Measurements from ENCODE around the gene CALML3.
"Not testable (repeated sequence)": the region's sequence is repeated elsewhere in the genome, so short reads cannot be mapped to it uniquely, and the experiment has no call there.

Gene CALML3

GRCh38 chr10:5559022-5559421 is 34.3 kb downstream of the CALML3 start:
- not testable (repeated sequence) for DNase-seq

- DNase-seq: no peak
These were observed 34.9 kb downstream of the CALML3 start for GRCh38 chr10:5559642-5560141.

GRCh38 chr10:5560142-5560816 is 35.5 kb downstream of the CALML3 start:
- DNase-seq: no peak

- DNase-seq: peak; percentile 10
These were observed 36.3 kb downstream of the CALML3 start for GRCh38 chr10:5560817-5561703.

GRCh38 chr10:5561704-5562645 is 37.2 kb downstream of the CALML3 start:
- peak; percentile 4 for DNase-seq

- peak; percentile 10 for DNase-seq
These were observed 38.7 kb downstream of the CALML3 start for GRCh38 chr10:5563321-5563961.

GRCh38 chr10:5563991-5564536 is 39.3 kb downstream of the CALML3 start:
- DNase-seq: peak; percentile 33

GRCh38 chr10:5564537-5565204 is 39.9 kb downstream of the CALML3 start:
- peak; percentile 11 for DNase-seq

- peak; percentile 10 for DNase-seq
These were observed 40.4 kb downstream of the CALML3 start for GRCh38 chr10:5565205-5565545.

- DNase-seq: peak; percentile 8
These were observed 41.2 kb downstream of the CALML3 start for GRCh38 chr10:5565671-5566581.

GRCh38 chr10:5566614-5567013 is 41.9 kb downstream of the CALML3 start:
- DNase-seq: peak; percentile 29

GRCh38 chr10:5567477-5567876 is 42.7 kb downstream of the CALML3 start:
- DNase-seq: no peak

- DNase-seq: no peak
These were observed 44.2 kb downstream of the CALML3 start for GRCh38 chr10:5568984-5569383.

GRCh38 chr10:5569568-5569967 is 44.8 kb downstream of the CALML3 start:
- no peak for DNase-seq

GRCh38 chr10:5570007-5570655 is 45.4 kb downstream of the CALML3 start:
- no peak for DNase-seq

GRCh38 chr10:5570979-5571810 is 46.4 kb downstream of the CALML3 start:
- DNase-seq: no peak

- DNase-seq: no peak
These were observed 47.1 kb downstream of the CALML3 start for GRCh38 chr10:5571826-5572225.

GRCh38 chr10:5573319-5573950 is 48.7 kb downstream of the CALML3 start:
- DNase-seq: no peak
